Activated T-cell treated with anti-CD3 and anti-CD28 coated beads for 24 hours (primary cell): Measurements from ENCODE around the gene PGF.
A peak's percentile ranks its signal among the peaks of the same experiment; 100 is the strongest.

Experiments
- DNase-seq: peaks from one replicate; pipeline ENCODE4 v3.0.0-alpha.2; 2020; ENCODE audit warnings: low read depth

The PGF gene

GRCh38 chr14:74919421-74920165, 35.8 kb downstream of the PGF start:
- DNase-seq: no peak

GRCh38 chr14:74918380-74918779, 37.0 kb downstream of the PGF start:
- DNase-seq: no peak

GRCh38 chr14:74917646-74918081, 37.7 kb downstream of the PGF start:
- DNase-seq: no peak

GRCh38 chr14:74917178-74917543, 38.2 kb downstream of the PGF start:
- no peak for DNase-seq

GRCh38 chr14:74915826-74916225, 39.6 kb downstream of the PGF start:
- no peak for DNase-seq

GRCh38 chr14:74915426-74915825, 40.0 kb downstream of the PGF start:
- DNase-seq: no peak

GRCh38 chr14:74913986-74914573, 41.3 kb downstream of the PGF start:
- DNase-seq: no peak

- no peak for DNase-seq
These were observed 41.9 kb downstream of the PGF start for GRCh38 chr14:74913393-74913910.

- no peak for DNase-seq
These were observed 42.6 kb downstream of the PGF start for GRCh38 chr14:74912801-74913200.

GRCh38 chr14:74912111-74912510, 43.3 kb downstream of the PGF start:
- no peak for DNase-seq

- no peak for DNase-seq
These were observed 43.7 kb downstream of the PGF start for GRCh38 chr14:74911704-74912103.

- DNase-seq: no peak
These were observed 44.2 kb downstream of the PGF start for GRCh38 chr14:74911221-74911620.

- DNase-seq: no peak
These were observed 44.8 kb downstream of the PGF start for GRCh38 chr14:74910556-74910955.

GRCh38 chr14:74909911-74910310, 45.5 kb downstream of the PGF start:
- DNase-seq: no peak

GRCh38 chr14:74909501-74909900, 45.9 kb downstream of the PGF start:
- no peak for DNase-seq

GRCh38 chr14:74908861-74909341, 46.5 kb downstream of the PGF start:
- DNase-seq: no peak

GRCh38 chr14:74907744-74908143, 47.7 kb downstream of the PGF start:
- no peak for DNase-seq

- no peak for DNase-seq
These were observed 48.4 kb downstream of the PGF start for GRCh38 chr14:74906925-74907521.

- DNase-seq: peak; percentile 70
These were observed 49.7 kb downstream of the PGF start for GRCh38 chr14:74905595-74906142.

GRCh38 chr14:74904635-74905503, 50.5 kb downstream of the PGF start:
- DNase-seq: no peak

- DNase-seq: no peak
These were observed 52.3 kb downstream of the PGF start for GRCh38 chr14:74902941-74903705.
